ENCODE results near the gene GOLGA6B. TPM values are rescaled to one million over a fixed set of nuclear protein-coding genes. Genes with fewer than 3 reads are reported as not detected.
"Not testable (repeated sequence)": the region's sequence is repeated elsewhere in the genome, so short reads cannot be mapped to it uniquely, and the experiment has no call there.

GOLGA6B gene
- total RNA-seq, 1 experiment from 2014 or later: 0.10 TPM

GRCh38 chr15:72670656-72671352 is 16.3 kb downstream of the GOLGA6B start:
- H3K9ac ChIP-seq (ENCODE audit: low read length); H3K9me2 ChIP-seq (ENCODE audit: insufficient read depth); BruUV-seq (replicated peaks); H3K4me1 ChIP-seq (ENCODE audit: control insufficient read depth in 1 of 2, insufficient read depth in 2 of 2, low read length in 2 of 2); H3K79me2 ChIP-seq (ENCODE audit: insufficient read depth, low read length); H3K9me3 ChIP-seq (ENCODE audit: control insufficient read depth in 1 of 2, insufficient read depth in 1 of 2, low read depth in 1 of 2, low read length in 2 of 2); H3K36me3 ChIP-seq (ENCODE audit: control insufficient read depth in 1 of 2, insufficient read depth in 2 of 2, low read length in 2 of 2); H4K20me1 ChIP-seq (ENCODE audit: insufficient read depth); H3K27me3 ChIP-seq (ENCODE audit: insufficient read depth, low read length); intact Hi-C loops (cut with micrococcal nuclease): not testable (repeated sequence)
- Histone ChIP-seq H3K4me2 (ENCODE audit: low read length) (peak overlapping the region; percentile 84), H3K27ac (ENCODE audit: low read depth, low read length) (peak overlapping the region; percentile 3; the same call in 1 of the 2 replicates), H3K4me3 (replicated peaks in 1 of 2; ENCODE audit: low read depth in 1 of 2, low read length in 2 of 2) (peak overlapping the region; percentile 30 to 54), H2AFZ (ENCODE audit: low read depth, low read length, poor library complexity, severe bottlenecking) (peak overlapping the region; percentile 83)
- POLR2A ChIA-PET: interaction anchor here (1.3 kb wide), 1 partner anchor 10 kb away, joined by 3 read pairs; no protein-coding TSS in a partner anchor
- ATAC-seq (peak; percentile 98), DNase-seq (ENCODE audit: low read depth, low spot score) (peak; percentile 76)
- CTCF ChIA-PET: interaction anchor here (0.6 to 1.8 kb wide), 11 partner anchors 13 to 632 kb away, joined by 3 to 28 read pairs (median 3); partner anchors contain the start of genes BBS4 and HIGD2B
- TF ChIP-seq RAD21 (IDR thresholded peaks at IDR 0.05; ENCODE audit: low read depth) (0 out of 2 replicates have a peak, but pooled peaks have one; percentile 18), POLR2AphosphoS5 (IDR thresholded peaks at IDR 0.05; ENCODE audit: low read depth, low read length) (0 out of 2 replicates have a peak, but pooled peaks have one; percentile 24)
- TF ChIP-seq, protein P1, sequence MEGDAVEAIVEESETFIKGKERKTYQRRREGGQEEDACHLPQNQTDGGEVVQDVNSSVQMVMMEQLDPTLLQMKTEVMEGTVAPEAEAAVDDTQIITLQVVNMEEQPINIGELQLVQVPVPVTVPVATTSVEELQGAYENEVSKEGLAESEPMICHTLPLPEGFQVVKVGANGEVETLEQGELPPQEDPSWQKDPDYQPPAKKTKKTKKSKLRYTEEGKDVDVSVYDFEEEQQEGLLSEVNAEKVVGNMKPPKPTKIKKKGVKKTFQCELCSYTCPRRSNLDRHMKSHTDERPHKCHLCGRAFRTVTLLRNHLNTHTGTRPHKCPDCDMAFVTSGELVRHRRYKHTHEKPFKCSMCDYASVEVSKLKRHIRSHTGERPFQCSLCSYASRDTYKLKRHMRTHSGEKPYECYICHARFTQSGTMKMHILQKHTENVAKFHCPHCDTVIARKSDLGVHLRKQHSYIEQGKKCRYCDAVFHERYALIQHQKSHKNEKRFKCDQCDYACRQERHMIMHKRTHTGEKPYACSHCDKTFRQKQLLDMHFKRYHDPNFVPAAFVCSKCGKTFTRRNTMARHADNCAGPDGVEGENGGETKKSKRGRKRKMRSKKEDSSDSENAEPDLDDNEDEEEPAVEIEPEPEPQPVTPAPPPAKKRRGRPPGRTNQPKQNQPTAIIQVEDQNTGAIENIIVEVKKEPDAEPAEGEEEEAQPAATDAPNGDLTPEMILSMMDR (IDR thresholded peaks at IDR 0.05 in 2 of 3, conservative IDR thresholded peaks at IDR 0.05 in 1 of 3; ENCODE audit: borderline replicate concordance in 1 of 3, insufficient read depth in 1 of 3, low read depth in 2 of 3, low read length in 2 of 3): peak; percentile 67 to 89 (median 84)
- RAD21 ChIA-PET (ENCODE audit: low non-redundant PET in 1 of 2, low total read pairs in 2 of 2, uncharacterized antibody in 2 of 2, unreplicated experiment in 2 of 2): interaction anchor here (0.7 to 1.2 kb wide), 2 partner anchors 71 to 358 kb away, joined by 3 to 6 read pairs; no protein-coding TSS in a partner anchor

DNA sequence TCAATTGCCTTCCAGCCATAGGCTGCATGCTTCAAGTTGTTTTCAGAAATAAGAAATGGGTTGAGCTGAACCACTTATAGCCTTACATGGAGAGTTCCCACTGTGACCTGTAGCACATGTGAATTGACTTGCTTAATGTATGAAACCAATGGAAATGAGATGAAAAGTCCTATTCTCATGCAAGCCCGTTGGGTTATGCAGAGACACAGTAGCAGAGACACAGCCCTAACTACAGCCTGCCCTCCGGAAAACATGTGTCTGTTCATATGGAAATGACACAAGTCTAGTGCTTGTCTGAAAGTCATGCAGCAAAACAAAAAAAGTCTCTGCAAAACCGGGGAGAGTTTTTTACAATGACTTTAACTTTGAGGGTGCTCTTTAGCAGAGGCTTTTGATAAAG is 17.0 kb downstream of the GOLGA6B start:
- no peaks in the 10 kb centered on the region for H3K79me2 ChIP-seq (ENCODE audit: insufficient read depth, low read length)
- no peak overlapping the region for H3K9ac ChIP-seq (ENCODE audit: low read length)
- H3K4me2 ChIP-seq (ENCODE audit: low read length): peak overlapping the region; percentile 84; the same call in 1 of the 2 replicates
- no peak for TF ChIP-seq CBX3 (IDR thresholded peaks at IDR 0.05; ENCODE audit: low read depth)
- H3K9me3 ChIP-seq (ENCODE audit: control insufficient read depth in 1 of 2, insufficient read depth in 1 of 2, low read depth in 1 of 2, low read length in 2 of 2): no peaks in the 10 kb centered on the region
- no peak overlapping the region for H3K4me3 ChIP-seq (replicated peaks in 1 of 2; ENCODE audit: low read depth in 1 of 2, low read length in 2 of 2)
- DNase-seq (ENCODE audit: low read depth, low spot score) (no peak), ATAC-seq (no peak)
- peak overlapping the region; percentile 3; the same call in 1 of the 2 replicates for H3K27ac ChIP-seq (ENCODE audit: low read depth, low read length)
- no TSS peak for BruUV-seq (replicated peaks)
- intact Hi-C loops (cut with micrococcal nuclease): no loop called here
- ChIA-PET CTCF (interaction anchor here (0.6 to 1.8 kb wide), 9 partner anchors 12 to 631 kb away, joined by 3 to 28 read pairs (median 4); partner anchors contain the start of genes BBS4 and HIGD2B), RAD21 (ENCODE audit: low non-redundant PET in 1 of 2, low total read pairs in 2 of 2, uncharacterized antibody in 2 of 2, unreplicated experiment in 2 of 2) (interaction anchor here (0.7 to 1.2 kb wide), 2 partner anchors 72 to 359 kb away, joined by 3 to 6 read pairs; no protein-coding TSS in a partner anchor), POLR2A (interaction anchor here (1.3 kb wide), 1 partner anchor 9 kb away, joined by 3 read pairs; no protein-coding TSS in a partner anchor)
- no peaks in the 10 kb centered on the region for H4K20me1 ChIP-seq (ENCODE audit: insufficient read depth)
- peaks cover 7 to 9% of the 10 kb centered on the region in 2 experiments; a peak in 3 of 4 replicates for H3K4me1 ChIP-seq (ENCODE audit: control insufficient read depth in 1 of 2, insufficient read depth in 2 of 2, low read length in 2 of 2)
- H3K36me3 ChIP-seq (ENCODE audit: control insufficient read depth in 1 of 2, insufficient read depth in 2 of 2, low read length in 2 of 2): no peaks in the 10 kb centered on the region
- no peaks in the 10 kb centered on the region for H3K27me3 ChIP-seq (ENCODE audit: insufficient read depth, low read length)
- H3K9me2 ChIP-seq (ENCODE audit: insufficient read depth): no peaks in the 10 kb centered on the region
- peak overlapping the region; percentile 10 for H2AFZ ChIP-seq (ENCODE audit: low read depth, low read length, poor library complexity, severe bottlenecking)
